ENCODE results near the gene DNAH6. TPM values are rescaled to one million over a fixed set of nuclear protein-coding genes. Genes with fewer than 3 reads are reported as not detected.

The DNAH6 gene
- total RNA-seq, 1 experiment from 2014 or later, result not detected

DNA sequence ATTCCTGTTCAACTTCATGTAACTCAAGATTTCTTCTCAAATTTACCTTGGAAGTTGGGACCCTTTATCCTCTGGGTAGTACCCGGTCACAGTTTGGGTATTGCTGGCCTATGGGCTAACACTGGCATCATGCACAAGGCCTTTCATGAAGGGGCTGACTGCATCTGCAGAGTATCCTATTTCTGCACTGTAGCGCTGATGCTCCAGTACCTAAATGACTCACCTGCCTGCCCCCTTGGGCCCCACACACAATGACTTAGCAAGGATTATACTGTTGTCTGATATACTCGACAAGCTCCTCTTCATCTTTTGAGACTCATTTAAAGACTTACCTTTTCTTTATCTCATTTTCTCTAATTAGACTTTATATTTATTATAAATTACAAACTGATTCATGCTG is 39.9 kb downstream of the DNAH6 start:
- Histone ChIP-seq H3K36me3 (ENCODE audit: low read depth, low read length) (no peaks in the 10 kb centered on the region), H3K27ac (ENCODE audit: low read length) (no peak overlapping the region), H3K4me2 (ENCODE audit: low read length) (no peak overlapping the region), H3K27me3 (ENCODE audit: low read length) (peaks cover 18% of the 10 kb centered on the region; the same call in 1 of the 2 replicates), H3K9me2 (replicated peaks; ENCODE audit: low read length) (no peaks in the 10 kb centered on the region), H4K20me1 (ENCODE audit: low read length) (no peaks in the 10 kb centered on the region), H3K79me2 (ENCODE audit: low read length) (no peaks in the 10 kb centered on the region), H3K9ac (ENCODE audit: low read length) (no peak overlapping the region), H3K4me3 (ENCODE audit: low read length) (no peak overlapping the region), H3K9me3 (ENCODE audit: low read length) (peaks cover 9% of the 10 kb centered on the region), H3K4me1 (ENCODE audit: insufficient read depth, low read length) (no peaks in the 10 kb centered on the region), H3F3A (ENCODE audit: low read length, unreplicated experiment) (no peaks in the 10 kb centered on the region), H2AFZ (ENCODE audit: low read length) (no peak overlapping the region)
- POLR2A ChIA-PET (ENCODE audit: unreplicated experiment), result no interaction called here
- CTCF ChIA-PET, result no interaction called here
- TF ChIP-seq EZH2phosphoT487 (IDR thresholded peaks at IDR 0.05; ENCODE audit: borderline replicate concordance, low read length) (no peak), EZH2 (IDR thresholded peaks at IDR 0.05; ENCODE audit: low read length, unreplicated experiment) (no peak)
- TF ChIP-seq, protein P1, sequence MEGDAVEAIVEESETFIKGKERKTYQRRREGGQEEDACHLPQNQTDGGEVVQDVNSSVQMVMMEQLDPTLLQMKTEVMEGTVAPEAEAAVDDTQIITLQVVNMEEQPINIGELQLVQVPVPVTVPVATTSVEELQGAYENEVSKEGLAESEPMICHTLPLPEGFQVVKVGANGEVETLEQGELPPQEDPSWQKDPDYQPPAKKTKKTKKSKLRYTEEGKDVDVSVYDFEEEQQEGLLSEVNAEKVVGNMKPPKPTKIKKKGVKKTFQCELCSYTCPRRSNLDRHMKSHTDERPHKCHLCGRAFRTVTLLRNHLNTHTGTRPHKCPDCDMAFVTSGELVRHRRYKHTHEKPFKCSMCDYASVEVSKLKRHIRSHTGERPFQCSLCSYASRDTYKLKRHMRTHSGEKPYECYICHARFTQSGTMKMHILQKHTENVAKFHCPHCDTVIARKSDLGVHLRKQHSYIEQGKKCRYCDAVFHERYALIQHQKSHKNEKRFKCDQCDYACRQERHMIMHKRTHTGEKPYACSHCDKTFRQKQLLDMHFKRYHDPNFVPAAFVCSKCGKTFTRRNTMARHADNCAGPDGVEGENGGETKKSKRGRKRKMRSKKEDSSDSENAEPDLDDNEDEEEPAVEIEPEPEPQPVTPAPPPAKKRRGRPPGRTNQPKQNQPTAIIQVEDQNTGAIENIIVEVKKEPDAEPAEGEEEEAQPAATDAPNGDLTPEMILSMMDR (conservative IDR thresholded peaks at IDR 0.05; ENCODE audit: low read depth, low read length), result no peak
- ATAC-seq (no peak), DNase-seq (peak; percentile 33)
- intact Hi-C loops (cut with micrococcal nuclease), result no loop called here
- BruUV-seq (replicated peaks), result no TSS peak

DNA sequence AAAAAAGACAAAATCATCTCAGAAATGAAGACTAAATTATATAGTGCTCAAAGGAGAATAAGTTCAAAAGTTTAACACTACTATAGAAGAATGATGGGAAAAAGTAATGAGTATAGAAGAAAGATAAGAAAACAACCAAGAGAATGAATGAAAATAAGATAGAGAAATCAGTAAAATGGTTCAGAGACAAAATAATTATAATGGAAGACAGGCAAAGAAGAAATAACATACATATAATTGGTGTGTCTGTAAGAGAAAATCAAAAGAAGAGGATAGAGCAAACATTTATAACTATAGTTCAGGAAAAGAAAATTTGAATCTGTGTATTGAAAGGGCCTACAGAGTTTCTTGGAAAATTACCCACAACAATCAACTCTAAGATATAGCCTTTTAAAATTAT is 43.5 kb downstream of the DNAH6 start:
- Histone ChIP-seq H3F3A (ENCODE audit: low read length, unreplicated experiment) (no peaks in the 10 kb centered on the region), H4K20me1 (ENCODE audit: low read length) (no peaks in the 10 kb centered on the region), H3K4me3 (ENCODE audit: low read length) (no peak overlapping the region), H3K9me2 (replicated peaks; ENCODE audit: low read length) (no peaks in the 10 kb centered on the region), H3K9me3 (ENCODE audit: low read length) (peaks cover 9% of the 10 kb centered on the region), H3K4me1 (ENCODE audit: insufficient read depth, low read length) (no peaks in the 10 kb centered on the region), H2AFZ (ENCODE audit: low read length) (no peak overlapping the region), H3K79me2 (ENCODE audit: low read length) (no peaks in the 10 kb centered on the region), H3K4me2 (ENCODE audit: low read length) (no peak overlapping the region), H3K27ac (ENCODE audit: low read length) (no peak overlapping the region), H3K27me3 (ENCODE audit: low read length) (peaks cover 15% of the 10 kb centered on the region), H3K9ac (ENCODE audit: low read length) (no peak overlapping the region), H3K36me3 (ENCODE audit: low read depth, low read length) (no peaks in the 10 kb centered on the region)
- ATAC-seq (no peak), DNase-seq (no peak)
- CTCF ChIA-PET, result no interaction called here
- no TSS peak for BruUV-seq (replicated peaks)
- POLR2A ChIA-PET (ENCODE audit: unreplicated experiment), result no interaction called here
- no peak for TF ChIP-seq EZH2 (IDR thresholded peaks at IDR 0.05; ENCODE audit: low read length, unreplicated experiment)
- no peak for TF ChIP-seq EZH2phosphoT487 (IDR thresholded peaks at IDR 0.05; ENCODE audit: borderline replicate concordance, low read length)
- TF ChIP-seq, protein P1 (conservative IDR thresholded peaks at IDR 0.05; ENCODE audit: low read depth, low read length), result no peak
- intact Hi-C loops (cut with micrococcal nuclease), result no loop called here

DNA sequence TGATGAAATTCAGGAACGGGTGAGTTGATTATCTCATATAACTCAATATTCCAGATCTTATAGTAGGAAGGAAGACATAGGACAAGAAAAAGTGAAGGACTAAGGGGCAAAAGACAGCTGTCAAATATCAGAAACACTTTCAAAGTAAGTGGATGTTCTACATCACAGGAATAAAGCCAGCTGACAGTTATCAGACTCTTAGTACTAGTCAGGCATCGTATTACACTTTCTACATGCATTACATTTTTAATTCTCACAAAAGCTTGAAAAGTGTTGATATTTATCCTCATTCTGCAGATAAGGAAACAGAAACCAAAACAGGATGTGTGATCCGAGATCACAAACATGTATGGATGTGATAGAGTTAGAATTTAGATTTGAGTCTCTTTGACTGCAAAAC is 63.4 kb downstream of the DNAH6 start:
- no peaks in the 10 kb centered on the region for H3K36me3 ChIP-seq (ENCODE audit: low read depth, low read length)
- H2AFZ ChIP-seq (ENCODE audit: low read length), result no peak overlapping the region
- peaks cover 70% of the 10 kb centered on the region for H3K27me3 ChIP-seq (ENCODE audit: low read length)
- no peak overlapping the region for H3K9ac ChIP-seq (ENCODE audit: low read length)
- no peak overlapping the region for H3K4me2 ChIP-seq (ENCODE audit: low read length)
- H3F3A ChIP-seq (ENCODE audit: low read length, unreplicated experiment), result no peaks in the 10 kb centered on the region
- H3K9me3 ChIP-seq (ENCODE audit: low read length), result no peaks in the 10 kb centered on the region
- ATAC-seq, result no peak
- TF ChIP-seq EZH2 (IDR thresholded peaks at IDR 0.05; ENCODE audit: low read length, unreplicated experiment) (no peak), EZH2phosphoT487 (IDR thresholded peaks at IDR 0.05; ENCODE audit: borderline replicate concordance, low read length) (no peak)
- TF ChIP-seq, protein P1 (conservative IDR thresholded peaks at IDR 0.05; ENCODE audit: low read depth, low read length), result no peak
- H3K4me1 ChIP-seq (ENCODE audit: insufficient read depth, low read length), result no peaks in the 10 kb centered on the region
- H3K79me2 ChIP-seq (ENCODE audit: low read length), result no peaks in the 10 kb centered on the region
- POLR2A ChIA-PET (ENCODE audit: unreplicated experiment), result no interaction called here
- DNase-seq, result no peak
- CTCF ChIA-PET, result no interaction called here
- no peaks in the 10 kb centered on the region for H4K20me1 ChIP-seq (ENCODE audit: low read length)
- no peak overlapping the region for H3K4me3 ChIP-seq (ENCODE audit: low read length)
- no peak overlapping the region for H3K27ac ChIP-seq (ENCODE audit: low read length)
- no peaks in the 10 kb centered on the region for H3K9me2 ChIP-seq (replicated peaks; ENCODE audit: low read length)
- intact Hi-C loops (cut with micrococcal nuclease), result no loop called here
- BruUV-seq (replicated peaks), result no TSS peak
